Endothelial cell (in vitro differentiated cells): Measurements from ENCODE around the gene NUDT9. TPM values are rescaled to one million over a fixed set of nuclear protein-coding genes. Genes with fewer than 3 reads are reported as not detected.
"Not testable (repeated sequence)": the region's sequence is repeated elsewhere in the genome, so short reads cannot be mapped to it uniquely, and the experiment has no call there.

Source experiments
- DNase-seq: peaks from one replicate; pipeline ENCODE4 v3.0.0; 2021; ENCODE audit warnings: low spot score
- H3K27ac Mint-ChIP-seq: one replicate; pipeline ENCODE4 v1.8.0; 2021; ENCODE audit warnings: mixed read lengths, inconsistent platforms; ENCODE audit not compliant: unreplicated experiment
- H3K27me3 Mint-ChIP-seq: one replicate; pipeline ENCODE4 v1.8.0; 2021; ENCODE audit warnings: mild to moderate bottlenecking, moderate library complexity, mixed read lengths, inconsistent platforms; ENCODE audit not compliant: unreplicated experiment
- H3K36me3 Mint-ChIP-seq: one replicate; pipeline ENCODE4 v1.8.0; 2021; ENCODE audit warnings: mild to moderate bottlenecking, low read depth, mixed read lengths, inconsistent platforms; ENCODE audit not compliant: unreplicated experiment
- H3K4me1 Mint-ChIP-seq: one replicate; pipeline ENCODE4 v1.8.0; 2021; ENCODE audit warnings: mild to moderate bottlenecking, mixed read lengths, inconsistent platforms; ENCODE audit not compliant: unreplicated experiment
- H3K4me3 Mint-ChIP-seq: one replicate; pipeline ENCODE4 v1.8.0; 2021; ENCODE audit warnings: mild to moderate bottlenecking, mixed read lengths, inconsistent platforms; ENCODE audit not compliant: unreplicated experiment
- H3K9me3 Mint-ChIP-seq: one replicate; pipeline ENCODE4 v1.8.0; 2021; ENCODE audit warnings: mixed read lengths, inconsistent platforms; ENCODE audit not compliant: unreplicated experiment
- CTCF ChIP-seq: fragments of 200-600 bp; sonication (generic); IDR thresholded peaks from one replicate; pipeline ENCODE4 v1.5.0; 2021; ENCODE audit warnings: antibody characterized with exemption; ENCODE audit not compliant: unreplicated experiment
- total RNA-seq: library from RNA; stranded (reverse); fragmentation: NEBNext Ultra II Directional; extraction: Animal tissue kit (Norgen Biotek cat#: 25700); gene quantifications from one replicate; pipeline ENCODE4 v1.2.1, GENCODE V29; 2021; ENCODE audit not compliant: unreplicated experiment

NUDT9 gene
- total RNA-seq, 1 donor from 2014 or later, result 16.6 TPM

- DNase-seq, result no peak
- Mint-ChIP-seq H3K27ac (no peak overlapping the region), H3K4me1 (peaks cover 18% of the 10 kb centered on the region), H3K4me3 (no peak overlapping the region), H3K36me3 (no peaks in the 10 kb centered on the region), H3K27me3 (no peaks in the 10 kb centered on the region), H3K9me3 (no peaks in the 10 kb centered on the region)
- no peak for TF ChIP-seq CTCF
Measured at GRCh38 chr4:87410157-87410556, 12.2 kb upstream of the NUDT9 start.

- Mint-ChIP-seq H3K4me1 (peaks cover 18% of the 10 kb centered on the region), H3K36me3 (no peaks in the 10 kb centered on the region), H3K9me3 (no peaks in the 10 kb centered on the region), H3K4me3 (no peak overlapping the region), H3K27ac (no peak overlapping the region), H3K27me3 (no peaks in the 10 kb centered on the region)
- no peak for TF ChIP-seq CTCF
- no peak for DNase-seq
Measured at GRCh38 chr4:87410679-87411078, 11.7 kb upstream of the NUDT9 start.

- TF ChIP-seq CTCF, result no peak
- H3K36me3 Mint-ChIP-seq, result no peaks in the 10 kb centered on the region
- H3K27me3 Mint-ChIP-seq, result no peaks in the 10 kb centered on the region
- H3K4me1 Mint-ChIP-seq, result no peaks in the 10 kb centered on the region
- no peak for DNase-seq
- H3K27ac Mint-ChIP-seq, result no peak overlapping the region
- no peak overlapping the region for H3K4me3 Mint-ChIP-seq
- peaks cover 9% of the 10 kb centered on the region for H3K9me3 Mint-ChIP-seq
Measured at GRCh38 chr4:87414816-87415215, 7.6 kb upstream of the NUDT9 start.

GRCh38 chr4:87416965-87417364 lies 5.4 kb upstream of the NUDT9 start:
- DNase-seq, result no peak
- Mint-ChIP-seq H3K4me1 (peaks cover under 1% of the 10 kb centered on the region), H3K27me3 (no peaks in the 10 kb centered on the region), H3K4me3 (no peak overlapping the region), H3K36me3 (no peaks in the 10 kb centered on the region), H3K9me3 (peaks cover 9% of the 10 kb centered on the region), H3K27ac (no peak overlapping the region)
- TF ChIP-seq CTCF, result no peak

- H3K9me3 Mint-ChIP-seq, DNase-seq, H3K4me3 Mint-ChIP-seq, H3K27ac Mint-ChIP-seq, H3K27me3 Mint-ChIP-seq, H3K36me3 Mint-ChIP-seq: not testable (repeated sequence)
- H3K4me1 Mint-ChIP-seq, result peaks cover 10% of the 10 kb centered on the region
Measured at GRCh38 chr4:87418410-87418809, 4.0 kb upstream of the NUDT9 start.
